GM10847 (cell line): Measurements from ENCODE around the gene TBX1.

Source experiments
- POLR2A ChIP-seq: IDR thresholded peaks from 2 replicates; pipeline ENCODE4 v1.6.1; 2011; ENCODE audit not compliant: insufficient read length; ENCODE audit errors: extremely low read depth

TBX1 gene

GRCh38 chr22:19789406-19789805 lies 28.8 kb downstream of the TBX1 start:
- TF ChIP-seq POLR2A, result no peak

- TF ChIP-seq POLR2A, result no peak
These were observed 29.2 kb downstream of the TBX1 start for GRCh38 chr22:19789828-19790227.

- no peak for TF ChIP-seq POLR2A
These were observed 30.7 kb downstream of the TBX1 start for GRCh38 chr22:19791243-19791642.

- TF ChIP-seq POLR2A, result no peak
These were observed 31.3 kb downstream of the TBX1 start for GRCh38 chr22:19791894-19792293.

- no peak for TF ChIP-seq POLR2A
These were observed 32.6 kb downstream of the TBX1 start for GRCh38 chr22:19793161-19793560.

GRCh38 chr22:19793661-19794310 lies 33.2 kb downstream of the TBX1 start:
- TF ChIP-seq POLR2A, result no peak

GRCh38 chr22:19795617-19796008 lies 35.0 kb downstream of the TBX1 start:
- TF ChIP-seq POLR2A, result no peak

- TF ChIP-seq POLR2A, result no peak
These were observed 35.6 kb downstream of the TBX1 start for GRCh38 chr22:19796160-19796559.

- no peak for TF ChIP-seq POLR2A
These were observed 36.8 kb downstream of the TBX1 start for GRCh38 chr22:19797086-19798002.

- no peak for TF ChIP-seq POLR2A
These were observed 37.6 kb downstream of the TBX1 start for GRCh38 chr22:19798003-19798665.

GRCh38 chr22:19798891-19799293 lies 38.3 kb downstream of the TBX1 start:
- no peak for TF ChIP-seq POLR2A

- TF ChIP-seq POLR2A, result no peak
These were observed 39.0 kb downstream of the TBX1 start for GRCh38 chr22:19799322-19800190.

GRCh38 chr22:19800306-19800705 lies 39.7 kb downstream of the TBX1 start:
- TF ChIP-seq POLR2A, result no peak

- no peak for TF ChIP-seq POLR2A
These were observed 40.2 kb downstream of the TBX1 start for GRCh38 chr22:19800761-19801244.
